HG03342 (cell line): Measurements from ENCODE around the gene LILRB5.
"Not testable (repeated sequence)": the region's sequence is repeated elsewhere in the genome, so short reads cannot be mapped to it uniquely, and the experiment has no call there.

ENCODE experiments used
- ATAC-seq: cut with Tn5 transposase; IDR thresholded peaks from one replicate; pipeline ENCODE4 v1.9.1; 2021; ENCODE audit warnings: mild to moderate bottlenecking, moderate library complexity; ENCODE audit not compliant: unreplicated experiment

The LILRB5 gene

DNA sequence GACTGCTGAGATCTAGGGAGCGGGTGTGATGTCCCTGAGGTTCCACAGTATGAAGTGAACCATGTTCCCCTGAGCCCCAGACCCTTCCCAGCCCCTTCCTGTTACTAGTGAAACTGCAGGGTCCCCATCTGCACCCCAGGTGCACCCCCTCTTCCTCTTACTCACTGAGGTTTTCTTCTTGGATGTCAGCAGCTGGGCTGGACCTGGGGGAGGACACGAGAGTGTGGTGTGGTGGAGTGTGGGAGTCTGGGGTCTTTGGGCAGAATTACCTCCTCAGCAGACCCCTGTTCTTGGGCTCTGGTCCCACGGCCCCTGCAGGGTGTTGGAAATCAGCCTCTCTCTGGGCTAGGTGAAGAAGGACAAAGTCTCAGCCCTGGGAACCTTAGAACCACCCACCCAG is 11.1 kb downstream of the LILRB5 start:
- no peak for ATAC-seq

- not testable (repeated sequence) for ATAC-seq
Observed at GRCh38 chr19:54243809-54244208, 13.3 kb downstream of the LILRB5 start.

GRCh38 chr19:54242646-54243045 is 14.4 kb downstream of the LILRB5 start, which contains the start of gene LILRA6:
Gene LILRA6 (minus strand): TSS chr19:54242790.
- ATAC-seq = not testable (repeated sequence)

DNA sequence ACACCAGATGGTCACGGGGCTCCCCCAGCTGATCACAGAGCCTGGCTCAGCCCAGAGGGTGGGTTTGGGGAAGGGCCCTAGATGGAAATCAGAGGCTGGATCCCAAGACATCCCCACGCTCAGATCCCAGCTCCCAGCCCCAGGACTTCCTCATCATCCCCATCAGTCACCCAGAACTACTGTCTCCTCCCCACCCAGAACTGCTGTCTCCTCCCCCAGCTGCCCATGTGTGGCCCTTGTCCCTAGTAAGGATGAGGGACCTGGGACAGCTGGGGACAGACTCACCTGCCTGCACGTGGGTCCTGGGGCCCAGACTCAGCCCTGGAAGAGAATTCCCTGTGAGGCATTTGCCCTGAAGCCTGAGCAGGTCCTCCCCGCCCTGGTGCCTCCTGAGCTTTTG is 14.8 kb downstream of the LILRB5 start:
- not testable (repeated sequence) for ATAC-seq

GRCh38 chr19:54240372-54241336 is 16.4 kb downstream of the LILRB5 start:
- not testable (repeated sequence) for ATAC-seq

GRCh38 chr19:54239491-54240371 is 17.3 kb downstream of the LILRB5 start:
- ATAC-seq = not testable (repeated sequence)

DNA sequence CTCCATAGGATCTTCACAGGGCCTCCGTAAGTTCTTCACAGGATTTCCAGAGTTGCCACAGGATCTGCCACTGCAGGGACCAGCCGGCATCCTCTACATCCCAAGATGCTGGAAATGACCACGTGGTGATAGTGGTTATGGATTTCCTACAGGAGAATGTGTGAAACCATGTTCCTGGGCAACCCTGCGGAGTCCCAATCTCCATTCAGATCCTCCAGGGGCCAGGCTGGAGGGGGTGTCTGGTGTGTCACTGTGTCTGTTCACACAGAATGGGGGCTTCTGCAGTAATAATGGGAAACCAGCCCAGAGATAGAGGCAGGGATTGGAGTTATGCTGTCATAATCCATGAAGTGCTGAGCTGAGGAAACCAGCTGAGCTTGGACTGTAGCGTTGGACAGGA is 23.1 kb downstream of the LILRB5 start:
- no peak for ATAC-seq

- no peak for ATAC-seq
Observed at GRCh38 chr19:54231077-54231931, 25.8 kb downstream of the LILRB5 start.

- ATAC-seq = no peak
Observed at GRCh38 chr19:54230031-54230430, 27.0 kb downstream of the LILRB5 start.

GRCh38 chr19:54229146-54229545 is 27.9 kb downstream of the LILRB5 start:
- ATAC-seq = no peak

- not testable (repeated sequence) for ATAC-seq
Observed at GRCh38 chr19:54224619-54225018, 32.5 kb downstream of the LILRB5 start.

DNA sequence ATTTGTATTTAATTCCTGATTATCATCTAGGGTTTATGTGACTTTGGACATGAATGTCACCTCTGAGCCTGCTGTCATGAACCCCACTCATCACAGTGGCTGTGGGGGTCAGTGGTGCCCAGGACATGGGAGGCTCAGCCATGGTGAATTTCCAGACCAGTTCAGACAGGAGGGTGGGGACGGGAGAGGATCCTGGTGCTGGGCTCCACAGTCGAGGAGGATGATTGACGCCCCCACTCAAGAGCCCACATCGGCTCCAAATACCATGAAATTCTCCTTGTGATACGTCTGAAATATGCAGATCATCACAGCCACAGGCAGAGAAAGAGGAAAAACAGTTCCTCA is 33.2 kb downstream of the LILRB5 start:
- ATAC-seq = not testable (repeated sequence)

GRCh38 chr19:54223277-54223936 is 33.7 kb downstream of the LILRB5 start:
- not testable (repeated sequence) for ATAC-seq

- ATAC-seq = not testable (repeated sequence)
Observed at GRCh38 chr19:54222474-54223276, 34.4 kb downstream of the LILRB5 start, which contains the start of gene LILRB3. Gene LILRB3 (minus strand): TSS chr19:54223007. CDS start chr19:54222976, 31 bp downstream.

DNA sequence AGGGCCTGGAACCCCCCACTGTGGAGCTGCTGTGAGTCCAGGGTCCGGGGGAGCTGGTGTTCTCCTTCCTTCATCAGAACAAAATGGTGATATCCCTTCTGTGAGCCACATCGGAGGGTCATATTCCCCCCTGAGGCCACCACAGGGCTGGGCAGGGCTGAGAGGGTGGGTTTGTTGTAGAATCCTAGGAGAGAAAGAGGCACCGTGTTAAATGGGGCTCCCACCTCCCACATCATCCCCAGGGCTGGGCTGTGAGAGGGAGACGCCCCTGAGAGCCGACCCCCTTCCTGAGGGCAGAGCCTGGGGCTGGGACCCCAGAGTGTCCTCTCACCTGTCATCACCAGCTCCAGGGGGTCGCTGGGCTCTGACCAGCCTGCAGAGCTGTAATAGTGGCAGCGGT is 35.1 kb downstream of the LILRB5 start:
- ATAC-seq = not testable (repeated sequence)

DNA sequence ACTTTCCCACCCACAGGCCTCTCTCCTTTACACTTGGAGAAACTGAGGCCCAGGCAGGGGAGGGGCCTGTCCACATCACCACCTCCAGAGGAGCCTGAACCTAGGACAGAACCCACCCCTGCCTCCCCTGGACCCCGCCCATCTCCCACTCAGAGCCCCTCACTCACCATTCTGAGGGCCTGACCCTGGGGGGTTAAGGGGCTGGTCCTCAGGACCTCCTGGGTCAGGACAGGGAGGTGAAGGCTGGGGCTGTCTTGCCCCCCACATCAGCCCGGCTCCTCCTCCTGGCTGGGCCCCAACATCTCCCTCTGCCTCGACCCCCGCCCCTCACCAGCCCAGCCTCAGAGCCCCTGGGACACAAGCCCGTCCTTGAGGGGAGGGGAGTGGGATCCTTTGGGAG is 37.4 kb downstream of the LILRB5 start:
- not testable (repeated sequence) for ATAC-seq

DNA sequence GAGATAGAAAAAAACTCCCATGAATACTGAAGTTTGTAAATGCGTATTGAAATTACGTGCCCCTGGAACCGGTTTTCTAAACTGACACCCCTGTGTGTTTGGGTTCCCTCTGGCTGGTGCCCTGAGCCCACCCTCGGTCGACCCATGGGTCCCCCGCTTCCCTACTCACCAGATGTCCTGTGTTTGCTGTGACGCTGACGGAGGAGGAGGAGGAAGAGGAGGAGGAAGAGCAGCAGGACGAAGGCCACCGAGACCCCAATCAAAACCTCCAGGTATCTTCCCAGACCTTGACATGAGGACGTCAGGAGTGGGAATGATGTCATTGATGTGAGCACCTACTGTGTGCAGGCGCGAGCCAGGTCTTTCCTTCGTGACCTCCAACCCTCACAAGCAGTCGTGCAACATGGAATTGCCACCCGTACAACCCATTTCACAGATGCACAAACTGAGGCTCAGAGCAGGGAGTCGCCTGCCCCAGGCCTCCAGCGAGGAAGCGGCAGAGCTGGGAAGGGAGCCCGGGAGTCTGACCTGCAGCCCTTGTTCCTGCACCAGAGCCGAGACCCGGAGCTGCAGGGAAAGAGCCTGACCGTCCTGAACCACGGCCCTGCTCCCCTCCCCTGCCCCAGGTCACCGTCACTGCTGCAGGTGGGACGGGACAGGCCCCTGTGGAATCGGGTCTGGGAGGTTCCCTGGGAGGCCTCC is 38.0 kb downstream of the LILRB5 start:
- no peak for ATAC-seq

DNA sequence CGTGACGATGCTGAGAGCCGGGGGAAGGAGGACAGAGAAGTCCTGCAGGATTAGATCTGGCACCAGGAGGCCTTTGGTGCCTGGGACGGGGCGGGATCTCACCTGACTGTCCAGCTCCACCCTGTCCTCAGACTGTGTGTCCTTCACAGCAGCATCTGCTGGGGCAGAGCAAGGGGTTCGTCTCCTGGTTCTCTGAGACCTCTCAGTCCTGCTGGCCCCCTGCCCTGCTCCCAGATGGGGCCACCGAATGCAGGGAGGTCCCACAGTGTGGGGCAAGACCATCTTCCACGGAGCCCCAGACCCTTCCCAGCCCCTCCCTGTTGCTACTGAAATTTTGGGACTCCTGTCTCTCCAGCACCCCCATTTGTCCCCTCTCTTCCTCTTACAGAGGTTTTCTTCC is 38.8 kb downstream of the LILRB5 start:
- ATAC-seq = no peak
